Glomerular visceral epithelial cell (primary cell): Measurements from ENCODE around the gene MOK.

Experiments used
- DNase-seq: peaks from one replicate; pipeline ENCODE4 v3.0.0-alpha.2; 2016; ENCODE audit errors: extremely low spot score

Gene MOK

GRCh38 chr14:102205560-102205959 lies 99.4 kb downstream of the MOK start:
- DNase-seq, result no peak

- no peak for DNase-seq
These were observed 101.6 kb downstream of the MOK start for GRCh38 chr14:102203382-102203781.

- DNase-seq, result no peak
These were observed 102.0 kb downstream of the MOK start for GRCh38 chr14:102202944-102203343.

- DNase-seq, result no peak
These were observed 103.2 kb downstream of the MOK start for GRCh38 chr14:102201776-102202175.

- DNase-seq, result no peak
These were observed 103.6 kb downstream of the MOK start for GRCh38 chr14:102201353-102201738.

GRCh38 chr14:102200690-102201352 lies 104.1 kb downstream of the MOK start:
- no peak for DNase-seq

- no peak for DNase-seq
These were observed 107.6 kb downstream of the MOK start for GRCh38 chr14:102197317-102197853.

GRCh38 chr14:102196902-102197230 lies 108.1 kb downstream of the MOK start:
- no peak for DNase-seq

GRCh38 chr14:102196039-102196901 lies 108.7 kb downstream of the MOK start:
- no peak for DNase-seq

GRCh38 chr14:102195446-102195845 lies 109.5 kb downstream of the MOK start:
- no peak for DNase-seq

- no peak for DNase-seq
These were observed 110.1 kb downstream of the MOK start for GRCh38 chr14:102194856-102195255.

GRCh38 chr14:102192840-102193502 lies 112.0 kb downstream of the MOK start:
- DNase-seq, result no peak

GRCh38 chr14:102189874-102190273 lies 115.1 kb downstream of the MOK start:
- DNase-seq, result no peak

GRCh38 chr14:102188187-102188586 lies 116.8 kb downstream of the MOK start:
- no peak for DNase-seq

- no peak for DNase-seq
These were observed 117.4 kb downstream of the MOK start for GRCh38 chr14:102187568-102188001.

GRCh38 chr14:102187044-102187443 lies 117.9 kb downstream of the MOK start:
- DNase-seq, result peak; percentile 56

GRCh38 chr14:102185360-102185759 lies 119.6 kb downstream of the MOK start:
- DNase-seq, result no peak

GRCh38 chr14:102184316-102185035 lies 120.5 kb downstream of the MOK start:
- DNase-seq, result no peak

- DNase-seq, result no peak
These were observed 121.1 kb downstream of the MOK start for GRCh38 chr14:102183886-102184285.

GRCh38 chr14:102182936-102183619 lies 121.9 kb downstream of the MOK start:
- DNase-seq, result peak; percentile 40

GRCh38 chr14:102182190-102182589 lies 122.8 kb downstream of the MOK start:
- peak; percentile 67 for DNase-seq
